NCI-H2107 treated with DMSO at 0.1 percent for 48 hours (cell line): ENCODE measurements around the gene GFPT2.
A peak's percentile ranks its signal among the peaks of the same experiment; 100 is the strongest.

Source experiments
- DNase-seq: peaks from one replicate; lab custom pipeline; 2025; ENCODE audit not compliant: unreplicated experiment; lab: John Stamatoyannopoulos, UW

The GFPT2 gene

GRCh38 chr5:180334751-180335613 lies 18.2 kb downstream of the GFPT2 start:
- DNase-seq = no peak

GRCh38 chr5:180334176-180334575 lies 19.0 kb downstream of the GFPT2 start:
- DNase-seq = no peak

- DNase-seq = no peak
Measured at GRCh38 chr5:180333661-180334060, 19.5 kb downstream of the GFPT2 start.

GRCh38 chr5:180332861-180333260 lies 20.3 kb downstream of the GFPT2 start:
- DNase-seq = no peak

- no peak for DNase-seq
Measured at GRCh38 chr5:180332051-180332517, 21.1 kb downstream of the GFPT2 start.

GRCh38 chr5:180331647-180331950 lies 21.5 kb downstream of the GFPT2 start:
- no peak for DNase-seq

GRCh38 chr5:180330810-180331646 lies 22.1 kb downstream of the GFPT2 start:
- DNase-seq = no peak

GRCh38 chr5:180330270-180330648 lies 22.9 kb downstream of the GFPT2 start:
- DNase-seq = no peak

- no peak for DNase-seq
Measured at GRCh38 chr5:180329606-180330269, 23.4 kb downstream of the GFPT2 start.

- DNase-seq = no peak
Measured at GRCh38 chr5:180329138-180329435, 24.0 kb downstream of the GFPT2 start.

- peak; percentile 29 for DNase-seq
Measured at GRCh38 chr5:180328296-180329137, 24.6 kb downstream of the GFPT2 start.

- no peak for DNase-seq
Measured at GRCh38 chr5:180326989-180327565, 26.1 kb downstream of the GFPT2 start.

GRCh38 chr5:180324601-180324950 lies 28.6 kb downstream of the GFPT2 start:
- DNase-seq = no peak

- DNase-seq = no peak
Measured at GRCh38 chr5:180323941-180324600, 29.1 kb downstream of the GFPT2 start.

GRCh38 chr5:180323160-180323559 lies 30.0 kb downstream of the GFPT2 start:
- no peak for DNase-seq

GRCh38 chr5:180318456-180319089 lies 34.6 kb downstream of the GFPT2 start:
- no peak for DNase-seq

GRCh38 chr5:180316586-180316985 lies 36.5 kb downstream of the GFPT2 start:
- no peak for DNase-seq

GRCh38 chr5:180315762-180316212 lies 37.3 kb downstream of the GFPT2 start:
- DNase-seq = no peak

GRCh38 chr5:180313677-180314505 lies 39.2 kb downstream of the GFPT2 start:
- DNase-seq = peak; percentile 42
